Stimulated activated CD4-positive, alpha-beta T cell treated with anti-CD3 and anti-CD28 coated beads, Interleukin-12 subunit alpha, Interleukin-12 subunit beta, amount 100 ng/mL, for 4 hours (primary cell): ENCODE results near the gene MRPL55.

Experiments used
- DNase-seq: peaks from one replicate; pipeline ENCODE4 v3.0.0-alpha.2; 2020

MRPL55 gene

DNA sequence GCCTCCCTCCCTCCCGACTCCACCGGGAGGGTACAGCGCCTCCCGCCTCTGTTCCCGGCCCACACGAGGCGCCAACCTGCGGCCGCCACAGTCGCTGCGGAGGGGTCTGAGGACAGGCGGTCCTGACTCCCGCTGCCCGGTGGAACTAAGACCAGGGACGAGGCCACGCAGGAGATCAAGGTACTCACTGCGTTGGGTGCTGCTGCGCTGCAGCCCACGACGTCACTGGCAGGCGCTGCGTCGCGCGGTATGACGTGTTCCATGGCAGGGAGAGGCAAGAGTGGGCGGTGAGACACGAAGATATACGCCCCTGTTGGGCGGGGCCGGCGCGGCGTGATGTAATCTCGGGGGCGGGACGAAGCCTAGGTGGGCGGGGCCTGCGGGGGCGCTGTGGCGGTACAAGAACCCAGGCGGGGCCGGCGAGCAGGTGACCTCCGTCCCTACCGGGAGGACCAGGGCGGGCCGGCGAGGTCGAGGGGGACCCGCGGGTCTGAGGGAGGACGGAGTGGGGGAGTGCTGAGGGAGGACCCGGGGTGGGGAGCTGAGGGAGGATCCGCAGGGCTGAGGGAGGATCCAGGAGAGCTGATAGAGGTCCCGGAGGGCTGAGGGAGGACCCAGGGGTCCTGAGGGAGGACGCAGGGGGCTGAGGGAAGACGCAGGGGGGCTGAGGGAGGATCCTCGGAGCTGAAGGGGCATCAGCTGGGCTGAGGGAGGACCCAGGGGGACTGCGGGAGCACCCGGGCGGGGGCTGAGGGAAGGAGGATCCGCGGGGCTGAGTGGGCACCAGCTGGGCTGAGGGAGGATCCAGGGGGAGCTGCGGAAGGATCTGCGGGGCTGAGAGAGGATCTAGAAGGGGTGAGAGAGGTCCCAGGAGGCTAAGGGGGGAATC, at the start of gene MRPL55:
TSS of gene MRPL55 (minus strand) at position 227 of the 889 bp plus-strand sequence. CDS start 1,039 bp downstream, outside the sequence.
- peak; percentile 98 for DNase-seq

DNA sequence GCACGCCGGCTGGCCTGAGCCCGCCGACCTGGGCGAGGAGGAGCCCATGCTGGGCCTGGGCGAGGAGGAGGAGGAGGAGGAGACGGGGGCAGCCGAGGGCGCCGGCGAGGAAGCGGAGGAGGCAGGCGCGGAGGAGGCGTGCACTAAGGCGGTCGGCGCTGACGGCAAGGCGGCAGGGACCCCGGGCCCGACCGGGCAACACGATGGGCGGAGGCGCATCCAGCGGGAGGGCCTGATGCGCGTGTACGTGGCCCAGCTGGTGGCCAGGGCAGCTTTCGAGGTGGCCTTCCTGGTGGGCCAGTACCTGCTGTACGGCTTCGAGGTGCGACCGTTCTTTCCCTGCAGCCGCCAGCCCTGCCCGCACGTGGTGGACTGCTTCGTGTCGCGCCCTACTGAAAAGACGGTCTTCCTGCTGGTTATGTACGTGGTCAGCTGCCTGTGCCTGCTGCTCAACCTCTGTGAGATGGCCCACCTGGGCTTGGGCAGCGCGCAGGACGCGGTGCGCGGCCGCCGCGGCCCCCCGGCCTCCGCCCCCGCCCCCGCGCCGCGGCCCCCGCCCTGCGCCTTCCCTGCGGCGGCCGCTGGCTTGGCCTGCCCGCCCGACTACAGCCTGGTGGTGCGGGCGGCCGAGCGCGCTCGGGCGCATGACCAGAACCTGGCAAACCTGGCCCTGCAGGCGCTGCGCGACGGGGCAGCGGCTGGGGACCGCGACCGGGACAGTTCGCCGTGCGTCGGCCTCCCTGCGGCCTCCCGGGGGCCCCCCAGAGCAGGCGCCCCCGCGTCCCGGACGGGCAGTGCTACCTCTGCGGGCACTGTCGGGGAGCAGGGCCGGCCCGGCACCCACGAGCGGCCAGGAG, 49.3 kb upstream of the MRPL55 start:
- DNase-seq, result no peak

DNA sequence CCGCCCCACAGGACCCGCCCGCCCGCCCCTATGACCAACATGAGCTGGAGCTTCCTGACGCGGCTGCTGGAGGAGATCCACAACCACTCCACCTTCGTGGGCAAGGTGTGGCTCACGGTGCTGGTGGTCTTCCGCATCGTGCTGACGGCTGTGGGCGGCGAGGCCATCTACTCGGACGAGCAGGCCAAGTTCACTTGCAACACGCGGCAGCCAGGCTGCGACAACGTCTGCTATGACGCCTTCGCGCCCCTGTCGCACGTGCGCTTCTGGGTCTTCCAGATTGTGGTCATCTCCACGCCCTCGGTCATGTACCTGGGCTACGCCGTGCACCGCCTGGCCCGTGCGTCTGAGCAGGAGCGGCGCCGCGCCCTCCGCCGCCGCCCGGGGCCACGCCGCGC, 48.6 kb upstream of the MRPL55 start:
- no peak for DNase-seq

DNA sequence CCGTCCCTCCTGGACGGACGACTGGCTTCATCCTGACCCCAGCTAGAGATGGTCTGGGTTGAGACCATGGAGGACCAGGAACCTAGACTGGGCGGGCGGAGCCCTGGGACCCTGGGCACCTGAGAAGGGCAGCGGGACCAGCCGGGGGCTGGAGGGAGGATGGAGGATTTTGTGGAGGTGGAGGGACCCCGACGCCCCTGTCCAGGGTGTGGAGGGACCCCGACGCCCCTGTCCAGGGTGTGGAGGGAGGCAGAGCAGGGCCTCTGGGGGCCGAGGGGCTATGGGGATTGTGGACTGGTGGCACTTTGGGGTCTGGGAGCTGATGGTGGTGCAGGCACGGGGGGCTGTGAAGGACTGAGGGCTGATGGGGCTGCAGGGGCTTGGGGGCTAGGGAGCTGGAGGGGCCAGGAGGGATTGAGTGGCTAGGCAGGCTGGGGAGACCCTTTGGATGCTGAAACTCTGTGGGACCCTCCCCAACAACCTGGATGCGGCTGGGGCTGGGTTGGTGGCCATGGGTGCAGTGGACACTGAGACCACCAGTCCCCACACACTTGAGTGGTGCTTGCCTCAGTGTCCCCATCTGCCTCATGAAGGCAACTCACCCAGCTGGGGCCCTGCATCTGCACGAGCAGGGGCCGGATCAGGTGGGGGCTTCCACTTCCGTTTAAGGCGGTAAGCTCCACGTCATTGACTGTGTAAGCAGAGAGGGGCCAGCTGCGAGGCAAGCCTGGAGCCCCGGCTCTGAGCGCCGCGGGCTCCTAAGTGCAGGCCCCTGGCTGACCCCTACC, 48.0 kb upstream of the MRPL55 start:
- no peak for DNase-seq

DNA sequence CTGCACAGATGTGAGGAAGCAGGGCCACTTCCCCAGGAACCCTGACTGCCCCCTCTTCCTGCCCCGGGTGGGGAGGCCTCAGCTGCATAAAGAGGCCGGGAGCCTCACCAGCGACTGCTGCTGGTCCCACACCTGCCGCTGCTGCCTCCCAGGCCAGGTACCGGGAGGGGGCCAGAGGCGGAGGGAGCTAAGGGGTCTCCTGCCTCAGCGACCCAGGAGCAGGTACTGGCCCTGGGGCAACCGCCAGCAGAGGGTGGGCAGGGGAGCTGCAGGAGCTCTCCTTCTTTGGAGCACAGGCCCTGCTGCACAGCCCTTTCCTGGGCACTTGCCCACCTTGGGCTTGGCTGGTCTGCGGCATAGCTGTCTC, 47.4 kb upstream of the MRPL55 start:
- DNase-seq, result no peak

DNA sequence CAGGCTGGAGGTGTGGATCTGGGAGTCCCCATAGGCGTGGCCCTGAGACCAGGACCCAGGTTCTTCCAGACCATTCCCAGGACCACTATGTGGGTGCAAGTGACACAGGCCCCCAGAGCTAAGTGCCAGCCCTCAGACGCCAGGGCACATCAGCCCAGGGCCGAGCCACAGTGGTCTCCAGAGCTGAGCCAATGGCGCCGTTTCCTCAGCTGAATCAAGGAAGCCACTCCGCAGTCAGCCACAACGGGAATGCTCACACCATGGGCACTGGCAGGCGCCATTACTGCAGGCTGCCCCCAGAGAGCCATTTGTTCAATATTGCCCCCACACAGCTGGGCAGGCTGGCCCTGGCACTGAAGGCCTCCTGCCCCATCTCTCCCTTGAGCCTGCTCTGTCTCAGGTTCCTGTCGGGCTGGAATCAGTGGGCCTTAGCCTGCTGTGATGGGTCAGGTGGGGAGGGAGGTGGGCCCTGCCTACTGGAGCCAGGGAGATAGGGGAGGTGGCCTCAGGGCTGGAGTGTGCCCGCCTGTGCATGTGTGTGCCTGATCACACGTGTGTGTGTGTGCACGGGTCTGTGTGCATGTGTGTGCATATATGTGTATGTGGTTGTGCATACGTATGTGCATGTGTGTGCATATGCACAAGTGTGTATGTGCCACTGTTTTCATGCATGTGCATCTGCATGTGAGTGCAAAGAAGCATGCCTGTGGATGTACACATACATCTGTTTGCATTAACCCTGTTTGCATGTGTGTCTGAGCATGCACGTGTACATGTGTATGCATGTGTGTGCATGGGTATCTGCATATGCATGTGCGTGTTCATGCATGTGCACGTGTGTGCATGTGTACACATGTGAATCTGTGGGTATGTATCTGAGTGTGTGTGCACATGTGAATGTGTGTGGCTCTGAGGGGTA, 46.8 kb upstream of the MRPL55 start:
- no peak for DNase-seq

DNA sequence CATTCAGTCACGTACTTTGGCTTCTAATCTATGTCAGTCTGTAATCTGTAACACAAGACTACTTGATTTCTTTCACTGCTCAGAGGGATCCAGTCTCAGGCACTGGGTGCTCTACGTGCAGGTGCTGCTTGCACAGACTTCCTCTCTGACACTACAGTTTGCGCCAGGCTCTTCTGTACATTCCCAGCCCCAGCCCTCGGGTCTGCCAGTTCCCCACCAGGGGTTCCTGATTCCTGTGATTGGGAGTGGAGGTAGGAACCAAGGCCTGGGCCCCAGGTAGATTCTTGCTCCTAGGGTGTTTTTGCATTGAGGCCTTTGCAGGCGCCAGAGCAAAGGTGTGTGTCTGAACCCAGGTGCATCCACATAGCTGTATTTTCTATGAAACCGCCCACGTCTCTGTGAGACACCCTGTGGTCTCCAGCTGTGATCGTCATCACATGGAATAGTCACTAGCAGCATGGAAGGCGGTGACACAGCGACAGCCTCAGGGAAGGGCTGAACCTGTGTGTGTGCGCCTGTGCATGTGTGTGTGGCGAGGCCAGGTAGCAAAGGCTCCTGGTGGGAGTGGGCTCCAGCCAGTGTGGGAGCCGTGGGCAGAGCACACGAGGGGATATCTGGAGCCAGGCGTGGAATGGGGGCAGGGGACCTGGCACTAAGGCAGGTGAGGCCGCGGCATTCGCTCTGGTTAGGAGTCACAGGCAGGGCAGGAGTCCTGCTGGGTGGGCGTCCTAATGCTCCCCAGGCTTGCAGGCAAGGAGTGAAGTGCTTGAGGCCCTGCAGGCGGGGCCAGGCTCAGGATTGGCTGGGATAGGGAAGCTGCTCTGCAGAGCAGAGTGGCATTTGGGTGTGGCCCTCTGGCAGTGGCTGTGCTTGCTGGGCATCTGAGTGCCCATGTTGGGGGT, 45.8 kb upstream of the MRPL55 start:
- DNase-seq, result no peak

DNA sequence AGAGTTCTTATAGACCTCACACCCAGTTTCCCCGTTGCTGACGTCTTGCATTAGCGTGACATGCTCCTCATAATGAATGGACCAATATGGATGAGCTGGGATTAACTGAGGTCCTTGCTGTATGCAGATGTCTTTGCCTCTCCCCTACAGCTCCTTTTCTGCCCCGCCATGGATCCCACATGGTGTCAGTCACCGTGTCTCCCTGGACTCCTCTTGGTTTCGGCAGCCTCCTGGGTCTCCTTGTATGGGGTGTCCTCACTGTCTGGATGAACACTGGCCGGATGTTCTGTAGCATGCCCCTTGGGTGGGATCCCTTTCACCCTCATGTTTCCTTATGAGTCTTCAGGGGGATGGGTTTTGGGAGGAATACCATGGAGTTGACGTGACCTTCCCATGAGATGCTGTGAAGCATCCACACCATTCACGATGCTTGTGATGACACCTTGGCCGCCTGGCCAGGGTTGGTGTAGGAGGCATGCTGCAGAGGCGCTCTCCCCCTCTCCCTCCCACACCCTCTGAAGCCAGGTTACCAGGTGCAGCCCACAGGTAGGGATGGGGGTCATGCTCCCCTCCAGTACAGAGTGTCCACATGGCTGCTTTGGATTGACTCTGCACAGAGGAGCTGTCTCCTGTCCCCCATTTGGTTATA, 45.0 kb upstream of the MRPL55 start:
- no peak for DNase-seq

DNA sequence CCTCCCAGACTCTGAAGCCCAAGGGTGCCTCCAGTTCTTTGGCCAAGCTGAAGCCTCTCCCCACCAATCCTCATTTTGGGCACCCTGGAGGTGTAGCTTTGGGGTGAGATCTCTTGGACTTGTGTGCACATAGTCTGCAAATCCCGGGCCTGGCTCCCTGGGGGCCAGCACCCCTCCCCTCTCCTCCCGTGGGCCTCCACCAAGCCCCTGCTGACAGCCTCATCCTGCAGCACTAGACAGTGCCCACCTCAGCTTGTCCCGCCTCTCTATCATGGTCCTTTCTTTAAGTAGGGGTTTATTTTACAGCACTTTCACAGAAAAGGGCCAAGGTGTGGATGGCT, 43.8 kb upstream of the MRPL55 start:
- DNase-seq, result no peak

DNA sequence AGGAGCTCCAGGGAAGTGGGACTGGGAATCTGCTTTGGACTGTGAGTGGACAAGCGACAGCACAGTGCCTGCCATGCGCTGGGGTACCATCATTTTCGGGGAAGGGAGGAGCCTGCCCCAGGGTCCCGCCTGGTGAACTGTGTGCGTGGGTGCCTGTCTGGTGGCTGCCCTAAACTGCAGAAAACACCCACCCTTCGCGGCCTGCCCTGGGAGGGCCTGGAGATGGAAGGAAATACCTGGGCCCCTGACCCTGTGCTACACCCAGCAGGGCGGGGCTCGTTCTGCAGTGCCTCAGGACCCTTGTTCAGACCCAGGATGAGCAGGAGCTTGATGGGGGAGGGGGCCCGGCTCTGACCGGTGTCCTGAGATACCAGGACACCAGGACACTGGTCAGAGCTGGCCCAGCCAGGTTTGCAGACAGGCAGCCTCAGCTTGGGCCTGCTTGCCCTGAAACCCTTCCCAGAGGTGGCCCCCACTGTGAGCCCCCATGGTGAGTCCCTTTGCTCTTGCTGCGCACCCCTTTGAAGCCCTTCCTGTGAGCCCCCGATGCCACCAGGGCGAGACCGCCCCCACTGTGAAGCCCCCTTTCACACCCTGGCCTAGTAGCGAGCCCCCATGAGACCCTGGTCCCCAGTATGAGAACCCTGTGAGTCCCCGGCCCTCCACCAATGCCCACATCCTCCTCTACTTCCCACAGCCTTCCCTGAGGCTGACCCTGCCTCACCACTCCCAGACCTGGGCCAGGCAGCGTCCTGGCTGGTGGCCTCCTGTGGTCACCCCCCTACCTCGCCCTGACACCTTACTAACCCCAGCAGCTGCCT, 43.2 kb upstream of the MRPL55 start:
- no peak for DNase-seq

DNA sequence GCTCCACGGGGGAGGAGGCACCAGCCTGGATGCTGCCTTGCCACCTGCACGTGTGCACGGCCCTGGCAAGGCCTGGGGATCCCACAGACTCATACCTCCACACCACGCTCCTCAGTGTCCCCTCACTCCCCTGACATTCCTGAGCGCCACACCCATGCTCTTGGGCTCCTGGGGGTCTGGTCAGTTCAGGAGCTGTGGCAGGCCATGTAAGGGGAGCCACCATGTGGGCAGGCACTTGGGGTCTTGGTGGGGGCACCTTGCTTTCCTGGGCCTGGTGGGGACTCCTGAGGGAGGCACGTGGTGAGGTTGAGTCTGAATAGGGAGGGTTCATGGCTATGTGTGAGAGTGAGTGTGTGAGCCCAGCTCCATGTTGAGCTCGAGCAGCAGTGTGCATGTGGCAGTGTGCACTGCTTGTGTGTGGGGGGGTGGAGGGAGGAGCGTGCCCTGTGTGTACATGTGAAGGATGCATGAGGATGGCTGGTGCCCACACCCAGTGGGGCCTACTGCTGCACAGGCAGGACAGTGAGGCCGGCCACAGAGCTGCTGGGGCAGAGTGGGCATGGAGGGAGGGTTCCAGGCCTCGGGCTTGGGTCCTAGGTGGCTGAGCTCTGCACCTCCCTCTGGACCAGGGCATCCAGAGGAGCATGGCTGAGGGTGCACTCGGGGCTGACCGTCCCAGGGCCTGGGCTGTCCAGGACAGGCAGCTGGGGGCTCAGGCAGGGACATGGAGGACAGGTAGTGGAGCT, 42.3 kb upstream of the MRPL55 start:
- DNase-seq, result no peak

DNA sequence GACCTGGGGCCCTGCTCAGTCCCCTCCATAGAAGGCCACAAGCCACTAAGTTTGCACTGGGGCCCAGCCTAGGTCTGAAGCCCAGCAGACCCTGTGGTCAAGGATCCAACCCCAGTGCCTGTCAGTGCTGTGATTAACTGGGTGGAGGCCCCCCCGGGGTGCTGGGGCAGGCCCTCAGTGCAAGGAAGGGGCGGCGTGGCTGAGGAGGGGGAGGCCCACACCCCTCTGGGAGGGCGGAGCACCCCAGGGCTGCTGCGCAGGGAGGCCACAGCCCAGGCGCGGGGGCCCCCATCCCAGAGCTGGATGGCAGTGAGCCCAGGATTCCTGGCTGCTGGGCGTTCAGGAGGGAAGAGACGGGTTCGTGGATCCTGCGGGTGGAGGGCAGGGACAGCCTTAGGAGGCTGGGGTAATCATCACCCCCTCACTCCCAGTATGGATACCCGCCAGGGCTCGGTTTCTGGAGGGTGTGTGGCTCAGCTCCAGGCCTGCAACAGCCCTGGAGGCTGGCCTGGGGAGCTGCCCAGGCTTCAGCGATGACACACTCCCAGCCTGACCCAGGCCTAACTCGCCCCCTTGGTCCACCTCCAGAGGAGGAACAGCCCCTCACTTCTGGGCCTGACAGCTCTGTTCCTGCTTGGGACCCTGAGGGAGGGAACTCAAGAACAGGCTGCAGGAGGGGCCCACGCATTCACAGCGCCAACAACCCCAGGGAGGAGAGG, 41.5 kb upstream of the MRPL55 start:
- DNase-seq, result no peak

DNA sequence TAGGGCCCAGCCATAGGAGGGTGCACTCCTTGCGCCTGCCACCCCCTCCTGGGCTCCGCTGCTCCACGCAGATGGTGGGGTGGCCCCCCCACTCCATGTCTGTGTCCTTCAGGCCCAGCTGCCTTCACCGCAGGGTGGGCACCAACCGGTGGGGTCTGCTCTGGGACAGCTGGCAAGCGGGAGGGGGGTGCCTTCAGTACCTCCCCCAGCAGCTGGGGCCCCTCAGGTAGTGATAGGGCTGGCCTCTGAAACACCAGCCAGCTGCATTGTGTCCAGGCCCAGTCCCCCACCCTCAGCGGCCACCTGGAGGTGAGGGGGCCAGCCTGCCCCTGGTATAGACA, 41.0 kb upstream of the MRPL55 start:
- DNase-seq, result no peak

DNA sequence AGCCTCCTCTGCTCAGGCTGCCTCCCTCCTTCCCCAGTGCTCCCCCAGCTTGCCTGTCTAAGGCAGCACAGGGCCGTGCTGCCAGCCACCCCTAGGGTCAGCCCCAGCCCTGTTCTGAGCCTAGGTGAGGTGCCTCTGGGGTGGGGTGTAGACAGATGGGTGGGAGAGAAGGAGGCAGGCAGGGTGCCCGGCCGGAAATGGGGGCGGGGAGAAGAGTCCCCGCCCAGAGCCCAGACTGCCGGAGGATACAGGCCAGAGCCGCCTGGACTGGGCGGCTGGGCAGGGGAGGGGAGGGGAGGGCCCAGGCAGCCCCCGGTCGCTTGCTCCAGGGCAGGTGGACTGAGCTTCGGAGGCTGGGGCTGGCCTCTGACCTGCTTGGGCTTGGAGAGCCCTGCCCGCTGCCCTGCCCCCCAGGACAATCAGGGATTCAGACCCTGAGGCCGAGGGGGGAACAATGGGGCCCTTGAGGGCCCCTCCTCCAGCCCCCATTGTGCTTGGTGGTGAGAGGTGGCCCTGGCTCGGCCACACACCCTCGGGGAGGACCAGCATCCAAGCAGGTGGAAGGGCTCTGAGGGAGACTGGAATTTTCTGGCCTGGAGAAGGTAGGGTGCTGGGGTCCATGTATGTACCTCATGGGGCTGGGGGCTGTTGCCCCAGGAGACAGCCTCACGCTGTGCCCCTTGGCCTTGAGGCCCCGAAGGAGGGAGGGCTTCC, 40.5 kb upstream of the MRPL55 start, which contains the start of gene GJC2:
TSS of gene GJC2 (plus strand) at position 525 of the 714 bp plus-strand sequence. CDS start 7,829 bp downstream, outside the sequence.
- DNase-seq, result no peak

DNA sequence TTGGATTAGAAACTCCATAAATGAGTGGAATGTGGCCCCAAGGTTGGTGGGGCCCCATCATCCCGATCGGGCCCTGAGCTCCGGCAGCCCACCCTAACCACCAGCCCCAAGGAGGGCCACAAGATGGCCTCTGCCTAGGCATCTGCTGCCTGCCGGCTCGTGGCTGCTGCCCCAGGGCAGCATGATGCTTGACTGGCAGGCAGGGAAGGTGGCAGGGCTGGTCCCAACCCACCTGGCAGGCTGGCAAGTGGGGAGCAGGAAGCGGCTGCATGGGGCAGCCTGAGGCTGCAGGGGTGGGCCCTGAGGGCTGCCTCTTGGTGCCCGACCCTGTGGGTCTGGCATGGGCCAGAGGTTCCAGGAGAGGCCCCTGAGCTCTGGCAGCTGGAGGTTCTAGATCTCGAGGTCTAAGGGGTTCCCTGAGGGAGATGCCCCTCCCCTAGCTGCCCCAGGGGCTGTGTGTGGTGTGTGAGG, 39.9 kb upstream of the MRPL55 start:
- no peak for DNase-seq

DNA sequence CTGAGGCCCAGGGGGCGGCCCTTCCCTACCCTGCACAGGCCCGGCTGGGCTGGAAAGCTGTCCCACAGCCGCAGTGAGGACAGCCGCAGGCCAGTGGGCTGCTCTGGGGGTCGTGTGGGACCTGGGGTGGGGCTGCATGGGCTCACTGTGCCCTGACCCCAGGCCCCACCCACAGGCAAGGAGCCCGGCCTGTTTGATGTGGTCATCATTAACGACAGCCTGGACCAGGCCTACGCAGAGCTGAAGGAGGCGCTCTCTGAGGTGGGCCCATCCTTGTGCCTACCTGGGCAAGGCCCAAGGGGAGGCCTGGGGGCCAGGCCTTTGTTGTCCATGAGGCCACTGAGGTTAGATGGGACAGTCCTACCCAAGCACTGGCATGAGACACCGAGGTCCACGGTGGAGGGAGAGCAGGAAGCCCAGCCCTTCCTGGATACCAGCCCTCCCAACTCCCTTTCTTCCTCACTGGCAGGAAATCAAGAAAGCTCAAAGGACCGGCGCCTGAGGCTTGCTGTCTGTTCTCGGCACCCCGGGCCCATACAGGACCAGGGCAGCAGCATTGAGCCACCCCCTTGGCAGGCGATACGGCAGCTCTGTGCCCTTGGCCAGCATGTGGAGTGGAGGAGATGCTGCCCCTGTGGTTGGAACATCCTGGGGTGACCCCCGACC, 39.2 kb upstream of the MRPL55 start:
- no peak for DNase-seq

DNA sequence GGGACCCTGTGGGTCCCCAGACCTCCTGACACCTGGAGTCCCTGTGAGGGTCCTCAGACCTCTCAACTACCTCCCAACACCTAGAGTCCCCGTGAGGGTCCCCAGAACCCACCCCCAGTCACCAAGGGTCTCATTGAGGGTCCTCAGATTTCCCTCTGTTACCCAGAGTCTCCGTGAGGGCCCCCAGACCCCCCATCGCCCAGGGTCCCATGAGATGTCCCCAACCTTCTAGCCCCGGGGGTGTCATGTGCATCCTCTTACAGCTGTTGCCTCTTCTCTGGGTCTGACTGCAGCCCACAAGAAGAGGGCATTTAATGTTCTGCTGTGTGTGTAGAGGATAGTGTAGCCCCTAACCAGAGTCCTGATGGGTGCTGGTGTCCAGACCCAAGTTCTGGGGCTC, 38.7 kb upstream of the MRPL55 start:
- DNase-seq, result no peak
